Hepatocyte (in vitro differentiated cells): ENCODE data around the gene RNF224. TPM values are rescaled to one million over a fixed set of nuclear protein-coding genes. Genes with fewer than 3 reads are reported as not detected.

Experiments
- DNase-seq: peaks from one replicate; pipeline ENCODE4 v3.0.0-alpha.2; 2016; ENCODE audit warnings: low spot score
- H2AFZ ChIP-seq: fragments of 200-600 bp; sonication (generic); 2 replicates; pipeline ENCODE4 v1.6.0; 2016; ENCODE audit warnings: antibody characterized with exemption, mild to moderate bottlenecking
- H3K27ac ChIP-seq: fragments of 200-600 bp; sonication (generic); 2 replicates; pipeline ENCODE4 v1.5.1; 2016; ENCODE audit warnings: mild to moderate bottlenecking
- H3K27me3 ChIP-seq: fragments of 200-600 bp; sonication (generic); 2 replicates; pipeline ENCODE4 v1.6.1; 2016
- H3K36me3 ChIP-seq: fragments of 200-600 bp; sonication (generic); replicated peaks from 2 replicates; pipeline ENCODE4 v1.5.1; 2016; ENCODE audit warnings: low read depth; ENCODE audit not compliant: insufficient read depth
- H3K4me1 ChIP-seq: fragments of 200-600 bp; sonication (generic); 2 replicates; pipeline ENCODE4 v1.5.1; 2016; ENCODE audit warnings: mild to moderate bottlenecking, moderate library complexity; ENCODE audit not compliant: insufficient read depth
- H3K4me2 ChIP-seq: fragments of 200-600 bp; sonication (generic); 2 replicates; pipeline ENCODE4 v1.6.0; 2016
- H3K4me3 ChIP-seq: fragments of 200-600 bp; sonication (generic); 2 replicates; pipeline ENCODE4 v1.5.1; 2016; ENCODE audit warnings: mild to moderate bottlenecking
- H3K79me2 ChIP-seq: fragments of 200-600 bp; sonication (generic); 2 replicates; pipeline ENCODE4 v1.6.0; 2017; ENCODE audit warnings: mild to moderate bottlenecking
- H3K9me2 ChIP-seq: fragments of 200-600 bp; sonication (generic); replicated peaks from 2 replicates; pipeline ENCODE4 v1.6.0; 2017; ENCODE audit warnings: mild to moderate bottlenecking; ENCODE audit not compliant: insufficient read depth
- H3K9me3 ChIP-seq: fragments of 200-600 bp; sonication (generic); 2 replicates; pipeline ENCODE4 v1.5.1; 2016; ENCODE audit warnings: low read depth, mild to moderate bottlenecking
- H4K20me1 ChIP-seq: fragments of 200-600 bp; sonication (generic); 2 replicates; pipeline ENCODE4 v1.6.0; 2016; ENCODE audit warnings: mild to moderate bottlenecking; ENCODE audit not compliant: insufficient read depth, poor library complexity, severe bottlenecking
- CTCF ChIP-seq: fragments of 200-600 bp; sonication (generic); IDR thresholded peaks from 2 replicates; pipeline ENCODE4 v1.5.1; 2016; ENCODE audit warnings: antibody characterized with exemption, mild to moderate bottlenecking; ENCODE audit not compliant: poor library complexity
- EZH2 ChIP-seq: fragments of 200-600 bp; sonication (generic); IDR thresholded peaks from 2 replicates; pipeline ENCODE4 v1.6.1; 2016; ENCODE audit warnings: antibody characterized with exemption, mild to moderate bottlenecking, borderline replicate concordance
- EZH2phosphoT487 ChIP-seq: fragments of 200-600 bp; sonication (generic); IDR thresholded peaks from one replicate; pipeline ENCODE4 v1.6.1; 2018; ENCODE audit warnings: antibody characterized with exemption, mild to moderate bottlenecking, low read depth, moderate library complexity; ENCODE audit not compliant: unreplicated experiment, severe bottlenecking
- WGBS: methylation state at CpG from one replicate; pipeline ENCODE4 v1.1.6; 2016; ENCODE audit warnings: low lambda C conversion rate; ENCODE audit errors: missing lambda C conversion rate; 5-methylcytosine and 5-hydroxymethylcytosine counted together
- polyA plus RNA-seq: library from polyadenylated mRNA; unstranded; fragments of >200 nt; fragmentation: Nextera tagmentation; extraction: Ambion mirVana; gene quantifications from 2 replicates; pipeline ENCODE4 v1.2.1, GENCODE V29; 2016
- total RNA-seq: library from RNA; depleted of rRNA; stranded (reverse); fragments of >200 nt; gene quantifications from 2 replicates; pipeline ENCODE4 v1.2.3, GENCODE V29; 2014

RNF224 gene
- total and polyA plus RNA-seq, 2 experiments from 2014 or later, result 1.1 to 1.4 TPM

- Histone ChIP-seq H3K4me3 (no peak overlapping the region), H2AFZ (no peak overlapping the region), H3K27me3 (no peaks in the 10 kb centered on the region), H3K4me1 (no peaks in the 10 kb centered on the region), H3K9me3 (no peaks in the 10 kb centered on the region), H3K36me3 (no peaks in the 10 kb centered on the region), H3K79me2 (no peaks in the 10 kb centered on the region), H3K9me2 (no peaks in the 10 kb centered on the region), H3K27ac (no peak overlapping the region), H4K20me1 (no peaks in the 10 kb centered on the region), H3K4me2 (no peak overlapping the region)
- no peak for DNase-seq
- TF ChIP-seq CTCF (no peak), EZH2phosphoT487 (no peak), EZH2 (no peak)
- WGBS, result 96% methylated on average over 14 of the region's 17 CpGs
These were observed 47.5 kb upstream of the RNF224 start for GRCh38 chr9:137179761-137180160.

DNA sequence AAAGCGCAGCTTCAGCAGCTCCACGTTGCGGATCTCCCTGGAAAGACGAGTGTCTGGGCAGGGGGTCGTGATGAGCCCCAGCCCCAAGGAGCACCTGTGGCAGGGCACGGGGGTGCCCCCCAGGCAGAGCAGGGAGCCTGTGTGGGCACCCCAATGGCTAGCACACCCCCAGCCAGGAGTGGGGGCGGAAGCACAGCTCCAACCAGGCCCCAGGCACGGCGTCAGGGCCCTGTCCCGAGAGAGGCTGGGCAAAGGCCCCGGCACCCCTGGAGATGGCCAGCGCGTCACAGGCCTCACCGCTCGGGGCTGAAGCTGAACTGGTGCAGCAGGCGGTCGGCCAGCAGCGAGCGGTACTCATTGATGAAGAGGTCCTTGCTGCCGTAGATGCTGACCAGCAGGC, 46.8 kb upstream of the RNF224 start:
- no peak overlapping the region for H2AFZ ChIP-seq
- H3K4me2 ChIP-seq, result no peak overlapping the region
- no peak for TF ChIP-seq EZH2phosphoT487
- TF ChIP-seq EZH2, result no peak
- TF ChIP-seq CTCF, result no peak
- H3K9me3 ChIP-seq, result no peaks in the 10 kb centered on the region
- no peaks in the 10 kb centered on the region for H4K20me1 ChIP-seq
- H3K36me3 ChIP-seq, result no peaks in the 10 kb centered on the region
- 97% methylated on average over 19 of the region's 20 CpGs for WGBS
- no peaks in the 10 kb centered on the region for H3K27me3 ChIP-seq
- no peaks in the 10 kb centered on the region for H3K9me2 ChIP-seq
- no peak for DNase-seq
- H3K79me2 ChIP-seq, result no peaks in the 10 kb centered on the region
- no peaks in the 10 kb centered on the region for H3K4me1 ChIP-seq
- H3K4me3 ChIP-seq, result no peak overlapping the region
- H3K27ac ChIP-seq, result no peak overlapping the region

DNA sequence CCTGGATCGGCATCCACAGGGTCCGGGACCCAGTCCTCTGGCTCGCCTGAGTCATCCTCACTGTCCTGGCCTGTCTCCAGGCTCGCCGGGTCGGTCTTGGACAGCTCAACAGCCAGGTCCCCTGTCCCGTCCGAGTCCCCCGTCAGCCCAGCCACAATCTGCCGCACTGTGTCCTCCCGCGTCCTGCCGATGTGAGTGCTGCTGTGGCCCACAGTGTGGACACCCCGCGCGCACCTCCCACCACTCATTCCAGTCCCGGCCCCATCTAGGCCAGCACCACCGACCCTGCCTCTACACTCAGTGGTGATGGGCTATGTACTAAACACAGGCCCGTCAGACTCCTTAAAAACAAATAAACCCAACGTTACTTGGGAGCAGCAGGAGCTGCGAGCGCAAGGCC, 45.6 kb upstream of the RNF224 start:
- no peaks in the 10 kb centered on the region for H3K36me3 ChIP-seq
- no peak overlapping the region for H3K4me3 ChIP-seq

More for the DNA sequence above, 45.6 kb upstream of the RNF224 start:
- DNase-seq, result no peak
- Histone ChIP-seq H3K27me3 (no peaks in the 10 kb centered on the region), H3K79me2 (peaks cover 3% of the 10 kb centered on the region), H2AFZ (no peak overlapping the region), H3K9me2 (no peaks in the 10 kb centered on the region), H3K4me2 (no peak overlapping the region), H4K20me1 (no peaks in the 10 kb centered on the region), H3K9me3 (no peaks in the 10 kb centered on the region), H3K27ac (no peak overlapping the region), H3K4me1 (no peaks in the 10 kb centered on the region)
- WGBS, result 92% methylated on average over 22 of the region's 22 CpGs
- no peak for TF ChIP-seq EZH2phosphoT487
- TF ChIP-seq EZH2, result no peak
- TF ChIP-seq CTCF, result no peak
